HG03565 (cell line): ENCODE results near the gene TXNIP.
A peak's percentile ranks its signal among the peaks of the same experiment; 100 is the strongest.

ENCODE experiments used
- ATAC-seq: cut with Tn5 transposase; IDR thresholded peaks from one replicate; pipeline ENCODE4 v1.9.1; 2021; ENCODE audit warnings: mild to moderate bottlenecking, moderate library complexity; ENCODE audit not compliant: unreplicated experiment

The TXNIP gene

DNA sequence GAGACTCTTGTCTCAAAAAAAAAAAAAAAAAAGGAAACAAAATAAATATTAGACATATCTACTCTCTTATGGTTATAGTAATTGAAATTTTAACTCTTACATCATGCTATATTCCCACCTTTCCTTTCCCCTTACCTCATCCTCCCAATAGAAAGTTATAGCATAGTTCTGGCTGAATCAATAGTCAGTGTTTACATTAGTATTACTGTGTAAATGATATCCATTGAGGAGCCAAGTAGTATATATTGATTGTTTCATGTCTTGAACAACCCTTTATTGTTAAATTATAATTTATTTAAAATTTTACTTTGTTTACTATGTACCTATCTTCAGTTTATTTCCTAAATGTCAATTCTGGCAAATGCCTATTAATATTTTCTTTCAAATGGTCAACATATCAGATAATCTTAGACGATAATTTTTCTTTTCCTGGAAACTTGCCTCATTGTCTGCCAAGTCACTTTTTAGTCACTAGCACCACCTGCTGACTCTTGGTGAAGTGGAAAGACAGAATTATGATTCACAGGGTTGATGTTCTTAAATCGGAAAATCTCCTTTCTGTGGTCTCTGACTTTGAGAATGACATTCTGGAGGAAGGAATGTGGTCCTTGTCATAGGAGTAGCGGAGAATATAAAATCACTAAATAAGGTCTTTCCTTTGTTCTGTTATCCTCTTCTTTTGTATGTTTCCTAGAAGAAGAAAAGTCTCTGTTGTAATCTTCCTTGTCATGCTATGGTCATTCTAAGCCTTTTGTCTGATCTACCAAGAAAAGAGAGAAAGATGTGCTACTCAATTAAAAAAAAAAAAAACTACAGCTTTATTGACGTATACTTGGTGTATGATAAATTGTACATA is 16.6 kb upstream of the TXNIP start:
- ATAC-seq = no peak

DNA sequence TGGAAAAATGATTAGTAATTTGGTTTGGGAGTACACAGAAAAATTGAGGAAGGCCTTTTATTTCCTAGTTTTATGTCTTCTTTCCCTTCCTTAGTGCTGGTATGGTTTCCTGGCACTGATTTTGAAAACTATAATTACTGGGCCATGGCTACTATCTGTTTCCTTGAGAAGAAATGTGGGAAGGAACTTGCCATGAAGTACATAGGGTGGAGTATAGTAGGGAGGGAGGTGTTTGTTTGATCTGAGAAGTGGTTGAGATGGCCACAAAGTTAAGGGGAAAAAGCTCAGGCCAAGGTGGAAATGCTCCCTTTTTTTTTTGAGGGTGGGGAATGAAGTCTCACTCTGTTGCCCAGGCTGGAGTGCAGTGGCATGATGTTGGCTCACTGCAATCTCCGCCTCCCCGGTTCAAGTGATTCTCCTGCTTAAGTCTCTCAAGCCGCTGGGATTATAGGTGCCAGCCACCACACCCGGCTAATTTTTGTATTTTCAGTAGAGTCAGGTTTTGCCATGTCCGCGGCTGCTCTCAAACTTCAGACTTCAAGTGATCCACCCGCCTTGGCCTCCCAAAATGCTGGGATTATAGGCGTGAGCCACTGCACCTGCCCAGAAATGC is 13.9 kb upstream of the TXNIP start:
- ATAC-seq = no peak

DNA sequence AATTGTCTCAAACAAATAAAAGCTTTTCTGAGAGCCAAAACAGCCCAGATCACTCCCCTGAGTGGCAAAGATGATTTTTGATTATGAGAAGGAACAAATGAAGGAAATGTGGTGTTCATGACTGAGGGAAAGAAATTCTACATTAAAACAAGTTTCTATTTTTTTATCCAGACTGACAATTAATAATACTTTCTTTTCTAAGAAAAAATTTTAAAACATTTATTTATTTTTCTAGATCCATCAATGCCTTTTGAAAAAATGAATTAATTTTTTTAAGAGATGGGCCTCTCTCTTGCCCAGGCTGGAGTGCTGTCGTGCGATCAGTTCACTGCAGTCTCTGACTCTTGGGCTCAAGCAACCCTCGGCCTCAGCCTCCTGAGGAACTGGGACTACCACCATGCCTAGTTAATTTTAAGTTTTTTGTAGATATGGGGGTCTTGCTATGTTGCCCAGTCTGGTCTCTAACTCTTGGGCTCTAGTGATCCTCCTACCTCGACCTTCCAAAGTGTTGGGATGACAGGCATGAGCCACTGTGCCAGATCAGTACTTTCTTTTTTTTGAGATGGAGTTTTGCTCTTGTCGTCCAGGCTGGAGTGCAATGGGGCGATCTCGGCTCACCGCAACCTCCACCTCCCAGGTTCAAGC is 11.2 kb upstream of the TXNIP start:
- ATAC-seq = no peak

DNA sequence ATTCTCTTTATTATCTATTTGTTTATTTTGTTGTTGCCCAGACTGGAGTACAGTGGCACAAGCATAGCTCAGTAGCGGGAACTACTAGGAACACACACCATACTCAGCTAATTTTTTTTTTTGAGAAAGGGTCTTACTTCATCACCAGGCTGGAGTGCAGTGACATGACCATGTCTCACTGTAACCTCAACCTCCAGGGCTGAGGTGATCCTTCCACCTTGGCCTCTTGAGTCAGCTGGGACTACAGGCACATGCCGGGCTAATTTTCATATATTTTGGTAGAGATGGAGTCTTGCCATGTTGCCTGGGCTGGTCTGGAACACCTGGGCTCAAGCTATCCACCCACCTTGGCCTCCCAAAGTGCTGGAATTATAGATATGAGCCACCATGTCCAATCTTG is 5.3 kb upstream of the TXNIP start:
- no peak for ATAC-seq

DNA sequence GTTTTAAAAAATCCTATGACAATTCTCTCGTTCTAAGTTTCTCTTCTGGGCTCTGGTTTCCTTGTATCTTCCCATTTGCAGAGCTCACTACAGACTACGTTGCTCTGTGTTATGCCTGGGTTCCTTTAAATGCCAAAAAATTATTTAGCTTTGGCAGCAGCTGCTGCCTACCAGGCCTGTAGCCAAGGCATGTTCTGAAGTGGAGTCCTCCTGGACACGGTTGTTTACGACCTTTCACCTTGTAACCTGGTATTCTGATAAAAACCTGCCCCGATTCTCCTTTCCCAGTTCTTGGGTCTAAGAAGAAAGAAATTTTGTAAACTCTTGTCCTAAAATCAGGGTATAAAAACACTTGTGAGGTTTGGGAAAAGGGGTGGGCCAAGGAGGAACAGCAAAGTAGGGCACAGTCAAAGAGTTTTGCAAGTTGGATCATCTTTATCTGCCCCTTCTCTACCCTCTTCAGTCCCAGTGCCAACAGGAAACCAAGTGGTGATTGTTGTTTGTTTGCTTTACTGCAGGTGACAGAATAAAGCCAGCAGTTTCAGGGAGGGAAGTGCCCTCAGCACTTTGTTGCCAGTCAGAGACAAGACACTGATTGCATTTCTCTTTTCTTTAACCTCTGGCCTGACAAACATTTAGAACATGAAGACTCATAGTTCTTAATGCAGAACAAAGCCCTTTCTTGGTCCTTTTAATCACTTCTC is 3.1 kb upstream of the TXNIP start:
- no peak for ATAC-seq

DNA sequence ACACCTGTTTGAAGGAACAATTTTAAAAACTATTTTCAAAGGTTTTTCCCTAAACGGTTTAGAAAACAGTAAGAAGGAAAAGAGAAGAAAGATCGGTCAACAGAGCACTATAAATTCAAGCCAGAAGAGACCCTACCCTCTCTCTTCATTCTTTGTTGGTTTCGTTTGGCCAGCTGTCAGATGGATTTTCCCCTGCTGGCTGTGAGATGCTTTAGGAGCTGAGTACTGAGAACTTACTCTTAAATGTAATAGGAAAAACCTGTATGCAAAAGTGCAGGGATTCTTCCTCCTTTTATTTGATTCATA is 1.3 kb upstream of the TXNIP start:
- ATAC-seq = no peak

DNA sequence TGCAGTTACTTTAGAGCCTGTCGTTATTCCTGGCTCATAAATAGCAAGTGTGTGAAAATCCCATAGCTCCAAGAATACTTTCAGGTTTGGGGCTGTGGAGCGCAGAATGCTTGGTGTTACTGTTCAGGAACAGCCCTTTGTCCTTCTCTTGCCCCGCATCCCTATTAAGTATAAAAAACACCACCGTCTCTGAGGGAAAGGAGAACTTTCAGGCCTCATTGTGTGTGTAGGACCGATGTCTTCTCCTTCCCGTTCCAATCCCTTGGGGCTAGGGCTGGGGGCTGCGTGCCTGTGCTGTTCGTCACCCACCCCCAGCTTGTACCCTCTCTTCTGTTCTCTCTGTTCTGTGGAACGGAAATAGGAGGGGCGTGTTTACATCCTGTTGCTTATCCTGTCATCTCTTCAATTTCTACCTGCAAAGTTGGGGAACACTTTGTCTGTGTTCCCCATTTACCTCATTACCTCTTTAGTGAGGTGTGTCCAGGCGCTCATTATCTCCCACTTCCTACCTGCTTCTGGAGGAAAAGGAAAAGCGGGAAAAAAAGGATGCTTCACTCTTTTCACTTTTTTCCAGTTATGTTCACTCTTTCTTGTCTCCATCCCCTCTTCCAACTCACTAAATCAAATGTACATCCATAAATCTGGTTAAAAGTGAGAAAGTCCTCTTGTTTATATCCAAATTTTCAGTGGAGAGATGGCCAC is 788 bp upstream of the TXNIP start:
- ATAC-seq = peak; percentile 21

DNA sequence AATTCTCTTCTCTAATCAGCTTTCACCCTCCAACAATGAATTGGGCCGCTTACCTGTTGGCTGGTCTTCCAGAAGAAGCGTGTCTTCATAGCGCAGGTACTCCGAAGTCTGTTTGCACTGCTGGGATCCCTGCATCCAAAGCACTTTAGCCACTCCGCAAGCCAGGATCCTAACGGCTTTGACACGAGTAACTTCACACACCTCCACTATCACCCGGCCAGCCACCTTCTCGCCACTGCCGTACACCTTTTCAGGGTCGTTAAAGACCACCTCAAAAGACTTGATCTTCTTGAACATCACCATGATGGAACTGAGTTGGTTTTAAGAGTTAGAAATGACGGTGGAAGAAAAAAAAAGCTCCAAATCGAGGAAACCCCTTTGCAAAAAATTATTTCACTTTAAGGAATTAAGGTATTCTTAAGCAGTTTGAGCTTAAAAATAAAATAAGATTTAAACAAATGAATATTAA is 381 bp downstream of the TXNIP start:
- no peak for ATAC-seq

DNA sequence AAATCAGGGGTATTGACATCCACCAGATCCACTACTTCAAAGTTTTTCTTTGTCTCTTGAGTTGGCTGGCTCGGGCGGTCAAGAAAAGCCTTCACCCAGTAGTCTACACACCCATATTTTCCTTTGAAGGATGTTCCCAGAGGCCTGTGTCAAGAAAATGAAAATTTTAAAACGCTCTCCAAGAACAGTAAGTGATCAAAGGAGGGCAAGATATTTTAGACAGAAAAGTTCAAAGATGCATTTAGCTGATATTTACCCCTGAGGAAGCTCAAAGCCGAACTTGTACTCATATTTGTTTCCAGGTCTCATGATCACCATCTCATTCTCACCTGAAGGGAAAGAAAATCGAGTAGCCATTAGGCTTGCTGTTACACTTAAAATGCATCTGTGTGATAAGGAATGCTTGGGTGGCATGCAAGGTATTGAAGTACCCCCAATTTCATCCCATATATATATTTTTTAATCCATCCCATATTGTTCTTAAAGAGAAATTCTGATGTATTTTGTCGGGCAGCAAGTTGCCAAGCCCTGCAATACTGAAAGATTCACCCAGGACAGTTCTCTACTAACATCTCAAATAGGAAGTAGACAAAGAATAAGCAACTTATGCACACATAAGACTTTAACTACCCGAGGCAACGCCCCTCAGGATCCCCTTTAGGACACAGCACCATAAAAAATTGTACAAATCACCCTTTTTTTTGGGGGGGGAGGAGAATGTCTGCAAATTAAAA is 1.1 kb downstream of the TXNIP start:
- no peak for ATAC-seq

DNA sequence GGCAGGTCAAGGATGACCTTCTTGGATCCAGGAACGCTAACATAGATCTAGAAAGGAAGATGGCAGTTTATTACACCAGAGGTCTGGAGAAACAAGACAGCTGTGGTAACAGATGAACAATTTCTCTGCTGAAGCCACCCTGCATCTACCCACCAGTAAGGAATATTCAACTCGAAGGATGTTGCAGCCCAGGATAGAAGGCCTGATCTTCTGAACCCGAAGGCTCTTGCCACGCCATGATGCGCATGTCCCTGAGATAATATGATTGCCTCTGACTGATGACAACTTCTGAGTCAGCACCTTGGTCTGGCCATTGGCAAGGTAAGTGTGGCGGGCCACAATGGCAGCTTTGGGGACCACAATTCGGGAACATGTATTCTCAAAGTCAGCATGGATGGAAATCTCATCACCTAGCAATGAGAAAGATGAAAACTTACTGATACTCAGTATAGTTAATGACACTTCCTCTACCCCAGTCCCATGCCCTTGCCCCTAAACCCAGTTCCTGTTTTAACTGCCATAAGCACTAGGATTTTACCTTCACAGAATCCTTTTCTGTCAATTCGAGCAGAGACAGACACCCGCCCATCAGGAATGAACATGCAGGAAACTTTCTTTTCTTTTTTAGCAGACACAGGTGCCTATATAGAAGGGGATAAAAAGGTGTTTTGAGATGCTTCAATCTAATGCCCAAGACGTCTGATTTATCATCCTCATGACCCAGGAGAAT is 1.8 kb downstream of the TXNIP start:
- no peak for ATAC-seq

DNA sequence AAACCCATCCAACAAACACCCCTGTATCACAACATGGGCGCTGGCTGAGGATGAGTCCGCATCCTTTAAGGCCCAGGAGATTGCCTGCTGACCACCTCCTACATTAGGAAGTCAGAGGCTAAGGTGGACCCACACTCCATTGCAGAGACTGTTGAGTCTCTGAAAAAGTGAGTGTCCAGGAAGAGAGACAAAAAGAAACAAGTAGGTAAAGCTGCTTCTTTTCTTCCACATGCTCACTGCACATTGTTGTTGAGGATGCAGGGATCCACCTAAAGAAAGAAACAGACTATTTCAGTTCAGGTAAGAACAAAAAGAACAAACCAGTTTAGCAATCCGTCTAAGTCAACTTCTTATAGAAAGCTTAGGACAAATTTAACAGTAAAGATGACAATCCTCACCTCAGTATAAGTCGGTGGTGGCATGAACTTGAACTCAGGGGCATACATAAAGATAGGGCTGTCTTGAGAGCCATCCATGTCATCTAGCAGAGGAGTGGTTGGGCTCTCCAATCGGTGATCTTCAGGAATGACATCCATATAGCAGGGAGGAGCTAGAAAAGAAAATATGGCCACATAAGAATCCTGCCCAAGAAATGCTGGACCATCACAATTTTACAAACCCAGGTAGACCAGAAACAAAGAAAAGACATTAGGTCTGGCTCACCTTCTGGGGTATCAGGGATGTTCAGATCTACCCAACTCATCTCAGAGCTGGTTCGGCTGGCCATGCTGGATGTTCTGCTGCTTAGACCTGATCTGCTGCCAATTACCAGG is 2.6 kb downstream of the TXNIP start:
- ATAC-seq = no peak

DNA sequence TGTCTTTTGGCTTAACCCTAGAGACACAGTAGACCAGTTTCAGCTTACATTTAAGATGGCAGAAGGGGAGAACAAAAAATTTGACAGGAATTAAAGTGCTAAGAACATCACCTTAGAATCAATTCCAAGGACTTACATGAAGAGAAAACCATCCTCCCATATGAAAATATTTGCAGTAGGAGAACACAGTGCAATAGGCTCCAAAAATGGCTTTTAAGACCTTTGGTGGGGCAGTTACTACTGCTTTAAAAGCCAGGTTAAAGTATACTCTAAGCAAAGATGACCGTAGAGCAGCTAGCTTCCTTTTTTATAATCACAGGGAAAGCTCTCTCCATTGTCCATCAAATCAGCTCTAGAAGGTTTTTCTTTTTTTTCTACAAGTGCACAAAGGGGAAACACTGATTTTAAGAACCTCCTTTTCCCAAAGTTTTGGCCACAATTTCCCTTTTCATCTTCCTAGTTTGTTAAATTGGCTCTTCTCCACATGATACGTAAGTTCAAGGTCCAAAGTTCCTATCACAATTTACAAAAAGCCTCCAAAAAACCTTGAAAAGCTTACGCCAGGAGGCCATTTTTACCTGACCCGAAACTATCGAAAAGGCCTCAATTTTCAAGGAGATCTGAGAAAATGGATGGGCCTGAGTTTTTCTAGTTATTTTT is 3.3 kb downstream of the TXNIP start:
- ATAC-seq = no peak

DNA sequence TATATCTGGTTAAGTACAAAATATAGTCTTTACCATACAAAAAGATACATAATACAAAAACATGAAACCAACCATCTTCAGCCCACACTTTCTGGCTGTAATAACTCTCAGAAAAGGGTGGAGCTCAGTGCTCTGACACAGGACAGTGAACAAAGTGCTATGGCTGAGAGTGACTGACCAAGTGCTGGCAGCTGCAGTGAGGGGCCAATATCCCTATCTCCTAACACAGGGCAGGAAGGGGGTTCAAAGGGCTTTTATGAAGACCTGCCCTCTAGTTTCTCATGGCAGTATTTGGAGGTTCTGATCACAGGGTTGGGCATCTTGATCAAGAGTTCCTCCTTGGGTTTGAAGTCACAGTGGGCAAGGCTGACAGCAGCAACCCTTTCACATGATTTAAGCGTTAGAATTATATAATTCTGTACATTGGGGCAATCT is 3.9 kb downstream of the TXNIP start:
- no peak for ATAC-seq

DNA sequence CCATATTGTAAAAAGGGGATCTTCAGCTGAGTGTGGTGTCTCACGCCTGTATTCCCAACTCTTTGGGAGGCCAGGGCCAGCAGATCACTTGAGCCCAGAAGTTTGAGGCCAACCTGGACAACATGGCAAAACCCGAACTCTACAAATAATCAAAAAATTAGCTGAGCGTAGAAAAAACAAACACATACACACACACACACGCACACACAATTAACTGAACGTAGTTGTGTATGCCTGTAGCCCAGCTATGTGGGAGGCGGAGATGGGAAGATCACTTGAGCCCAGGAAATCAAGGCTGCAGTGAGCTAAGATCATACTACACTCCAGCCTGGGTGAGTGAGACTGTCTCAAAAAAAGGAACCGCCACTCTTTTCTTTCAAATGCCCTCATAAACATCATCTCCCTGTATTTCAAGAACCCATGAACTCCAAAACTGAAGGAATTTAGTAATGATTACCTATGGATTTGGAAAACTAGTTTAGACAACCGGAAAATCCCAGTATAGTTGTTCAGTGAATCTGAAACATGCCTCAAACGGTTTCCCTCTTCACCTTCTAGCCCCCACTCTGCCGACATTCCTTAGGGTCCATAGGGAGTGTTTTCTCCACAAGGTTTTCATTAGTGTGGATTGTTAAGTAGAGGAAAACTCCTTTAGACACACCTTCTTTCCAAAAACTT is 4.5 kb downstream of the TXNIP start:
- no peak for ATAC-seq

DNA sequence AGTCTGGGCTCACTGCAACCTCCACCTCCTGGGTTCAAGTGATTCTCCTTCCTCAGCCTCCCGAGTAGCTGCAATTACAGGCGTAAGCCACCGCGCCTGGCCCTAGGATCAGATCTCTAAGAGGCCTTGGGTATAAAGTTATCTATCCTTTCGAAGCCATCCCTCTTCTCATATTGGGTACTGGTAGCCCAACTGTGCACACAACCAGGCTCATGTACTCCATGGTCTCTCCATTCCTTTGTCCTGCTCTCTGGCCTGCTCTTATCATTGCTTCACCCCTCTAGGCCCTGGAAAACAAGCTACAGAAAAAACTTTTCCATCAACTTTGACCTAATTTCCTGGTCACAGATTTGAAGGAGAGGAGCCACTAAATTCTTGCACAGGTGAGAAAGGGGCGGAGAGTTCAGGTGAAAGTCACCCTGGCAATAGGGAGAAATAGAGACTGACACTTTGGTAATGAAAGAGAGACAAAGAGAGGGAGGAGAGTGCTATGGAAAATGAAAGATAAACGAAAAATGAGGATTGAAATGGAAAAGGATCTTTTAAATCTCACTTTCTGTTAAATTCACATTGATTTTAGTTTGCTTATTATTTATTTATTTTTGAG is 6.0 kb downstream of the TXNIP start:
- ATAC-seq = no peak

DNA sequence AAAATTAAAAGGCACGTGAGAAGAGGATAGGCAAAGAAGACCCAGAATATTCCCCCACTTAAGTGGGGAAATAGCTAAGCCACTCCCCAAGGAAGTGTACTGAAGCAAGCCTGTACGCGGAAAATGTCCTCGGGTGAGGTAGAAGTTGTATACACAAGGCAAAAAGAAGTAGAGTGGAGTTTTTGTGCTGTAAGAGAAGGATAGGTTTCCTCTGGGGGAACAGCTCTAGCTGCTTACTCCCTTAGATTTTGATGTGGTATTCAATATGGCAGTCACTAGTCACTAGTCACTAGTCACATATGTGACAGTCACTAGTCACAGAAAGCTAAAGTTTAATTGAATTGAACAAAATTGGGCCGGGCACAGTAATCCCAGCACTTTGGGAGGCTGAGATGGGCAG is 7.6 kb downstream of the TXNIP start:
- ATAC-seq = no peak

DNA sequence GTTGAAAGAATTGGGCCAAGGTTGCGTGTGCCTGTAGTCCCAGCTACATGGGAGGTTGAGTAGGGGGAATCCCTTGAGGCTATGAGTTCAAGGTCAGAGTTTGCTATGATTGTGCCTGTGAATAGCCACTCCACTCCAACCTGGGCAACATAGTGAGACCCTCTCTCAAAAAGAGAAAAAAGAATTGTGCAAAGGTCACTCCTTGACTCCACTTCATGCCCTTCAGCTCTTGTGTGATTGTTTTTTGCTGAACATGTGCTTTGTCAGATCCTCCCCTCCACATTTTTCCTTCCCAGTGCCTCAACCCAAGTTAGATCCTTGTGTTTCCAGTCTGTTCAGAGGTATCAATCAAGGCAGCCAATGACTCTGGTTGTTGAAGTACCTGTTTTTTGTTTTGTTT is 8.5 kb downstream of the TXNIP start:
- no peak for ATAC-seq
